GM21360 (cell line): ENCODE measurements around the gene IRF4.
A peak's percentile ranks its signal among the peaks of the same experiment; 100 is the strongest.
"Not testable (repeated sequence)": the region's sequence is repeated elsewhere in the genome, so short reads cannot be mapped to it uniquely, and the experiment has no call there.

Experiments used
- ATAC-seq: cut with Tn5 transposase; IDR thresholded peaks from one replicate; pipeline ENCODE4 v1.9.1; 2021; ENCODE audit warnings: mild to moderate bottlenecking, moderate library complexity; ENCODE audit not compliant: unreplicated experiment

The IRF4 gene

DNA sequence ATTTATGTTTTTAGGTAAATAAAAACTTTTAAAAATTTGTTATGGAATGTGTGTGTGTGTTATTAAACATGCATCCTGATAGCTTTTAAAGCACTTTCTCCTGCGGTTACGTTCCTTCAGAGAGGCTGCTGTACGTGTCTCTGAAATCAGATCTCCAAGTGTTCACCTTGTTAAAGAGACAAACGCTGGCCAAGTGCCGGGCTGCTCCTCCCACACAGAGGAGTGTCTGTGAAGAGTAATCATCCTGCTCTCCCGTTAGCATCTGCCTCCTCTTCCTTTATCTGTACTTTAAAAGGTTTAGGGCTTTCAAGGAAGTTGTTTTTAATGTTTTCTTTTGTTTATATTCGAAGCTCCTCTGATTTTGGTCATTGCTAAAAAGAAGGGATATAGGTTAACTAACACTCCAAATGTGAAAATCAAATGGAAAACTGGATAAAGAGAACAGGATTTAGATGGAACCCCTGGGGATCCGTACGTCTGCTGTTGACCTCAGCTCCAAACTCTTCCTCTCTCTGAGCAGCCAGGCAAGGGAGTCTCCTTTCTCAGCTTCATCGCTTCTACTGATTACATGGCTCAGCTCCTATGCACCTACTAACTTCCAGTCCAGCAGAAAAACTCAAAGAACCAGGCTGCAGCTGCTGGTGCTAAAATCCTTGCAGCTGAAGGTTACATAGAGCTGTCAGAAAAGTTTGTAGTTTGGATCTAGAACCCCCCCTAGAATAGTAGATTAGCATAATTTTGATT, 20.0 kb downstream of the IRF4 start:
- ATAC-seq, result no peak

DNA sequence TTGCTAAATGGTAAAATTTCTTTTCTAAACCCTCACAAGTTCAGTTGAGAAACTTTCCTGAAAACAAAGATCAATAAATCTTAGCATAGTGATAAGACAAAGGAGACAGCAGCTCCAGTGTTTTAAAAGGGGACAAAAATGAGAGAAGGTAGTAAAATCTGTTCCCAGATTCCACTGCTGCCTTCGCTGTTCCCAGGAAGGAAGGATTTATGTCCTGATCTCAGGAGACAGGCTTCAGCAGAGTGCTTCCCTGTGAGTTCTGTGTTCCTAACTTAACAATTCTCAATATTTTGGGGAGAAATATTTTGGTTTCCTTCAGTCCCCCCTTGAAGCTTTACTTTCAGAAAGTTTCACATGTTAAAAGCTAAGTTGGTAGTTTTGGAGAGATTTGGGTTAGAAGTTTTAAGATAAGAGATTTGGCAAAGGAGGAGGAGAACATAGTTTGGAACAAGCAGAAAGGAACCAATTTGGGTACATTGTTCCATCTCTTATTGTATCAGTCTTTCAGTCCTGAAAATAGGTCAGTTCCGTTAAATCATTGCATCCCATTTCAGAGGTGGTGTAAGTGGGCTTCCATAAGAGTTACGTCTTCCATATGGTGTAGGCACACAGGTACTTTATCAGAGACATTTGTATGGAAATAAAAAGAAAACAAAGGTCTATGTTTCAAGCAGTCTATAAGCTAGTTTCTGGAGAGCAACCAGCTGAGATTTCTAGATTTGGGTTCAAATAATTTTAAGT, 20.8 kb downstream of the IRF4 start:
- no peak for ATAC-seq

DNA sequence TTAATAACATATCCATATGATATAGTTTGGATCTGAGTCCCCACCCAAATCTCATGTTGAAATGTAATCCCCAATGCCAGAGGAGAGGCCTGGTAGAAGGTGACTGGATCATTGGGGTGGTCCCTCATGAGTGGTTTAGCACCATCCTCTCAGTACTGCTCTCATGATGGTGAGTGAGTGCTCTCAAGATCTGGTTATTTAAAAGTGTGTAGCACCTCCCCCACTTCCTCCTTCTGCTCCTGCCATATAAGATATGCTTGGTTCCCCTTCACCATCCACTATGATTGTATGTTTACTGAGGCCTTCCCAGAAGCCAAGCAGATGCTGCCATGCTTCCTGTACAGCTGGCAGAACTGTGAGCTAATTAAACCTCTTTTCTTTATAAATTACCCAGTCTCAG, 22.9 kb downstream of the IRF4 start:
- no peak for ATAC-seq

DNA sequence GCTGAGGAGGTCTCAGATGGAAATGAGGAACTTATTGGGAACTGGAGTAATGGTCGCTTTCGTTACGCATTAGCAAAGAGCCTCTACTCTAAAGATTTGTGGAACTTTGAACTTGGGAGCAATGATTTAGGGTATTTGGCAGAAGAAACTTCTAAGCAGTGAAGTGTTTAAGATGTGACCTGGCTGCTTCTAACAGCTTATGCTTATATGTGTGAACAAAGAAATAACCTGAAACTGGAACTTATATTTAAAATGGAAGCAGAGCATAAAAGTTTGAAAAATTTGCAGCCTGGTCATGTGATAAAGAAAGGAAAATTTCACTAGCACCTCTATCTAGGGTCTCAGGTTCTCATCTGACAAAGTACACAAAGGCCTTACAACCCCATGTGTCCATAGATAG, 23.5 kb downstream of the IRF4 start:
- no peak for ATAC-seq

DNA sequence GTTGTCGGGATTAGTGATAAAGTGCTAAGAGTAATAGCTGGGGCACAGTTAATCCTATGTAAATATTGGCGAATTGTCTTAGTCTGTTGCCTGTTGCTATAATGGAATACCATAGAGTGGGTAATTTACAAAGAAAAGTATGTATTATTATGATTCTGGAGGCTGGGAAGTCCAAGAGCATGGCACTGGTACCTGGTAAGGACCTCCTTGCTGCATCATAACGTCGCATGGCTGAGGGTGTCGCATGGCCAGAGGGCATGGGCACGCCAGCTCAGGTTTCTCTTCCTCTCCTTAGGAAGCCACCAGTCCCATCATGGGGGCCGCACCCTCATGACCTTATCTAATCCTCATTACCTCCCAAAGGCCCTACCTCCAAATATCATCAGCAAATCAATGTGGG, 29.7 kb downstream of the IRF4 start:
- ATAC-seq, result no peak

DNA sequence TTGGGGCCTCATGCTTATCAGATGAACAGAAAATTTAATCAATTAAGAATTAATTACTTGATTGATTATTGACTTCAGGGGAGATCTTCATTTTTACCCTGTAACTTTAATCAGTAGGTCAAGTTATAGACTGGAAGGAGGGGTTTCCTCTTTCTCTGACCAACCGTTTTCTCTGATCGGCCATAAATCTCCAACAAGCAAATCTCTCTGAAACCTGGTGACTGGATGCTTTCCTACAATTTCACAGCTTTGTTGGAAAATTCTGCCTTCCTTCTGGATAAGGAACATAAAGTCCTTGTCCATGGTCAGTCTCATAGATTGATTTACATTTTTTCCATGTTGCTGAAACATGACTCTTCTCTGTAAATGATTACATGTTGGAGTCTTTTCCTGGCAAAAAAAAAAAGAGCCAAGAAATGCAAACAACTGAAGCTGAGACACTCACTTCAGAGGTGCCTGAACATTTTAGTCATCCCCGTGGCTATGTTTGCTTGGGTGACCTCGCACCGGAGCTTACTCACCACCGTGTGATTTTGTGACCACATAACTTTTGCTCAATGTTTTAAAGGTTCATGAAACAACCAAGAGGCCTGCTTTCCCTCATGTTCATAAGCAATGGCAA, 31.0 kb downstream of the IRF4 start:
- peak; percentile 85 for ATAC-seq

DNA sequence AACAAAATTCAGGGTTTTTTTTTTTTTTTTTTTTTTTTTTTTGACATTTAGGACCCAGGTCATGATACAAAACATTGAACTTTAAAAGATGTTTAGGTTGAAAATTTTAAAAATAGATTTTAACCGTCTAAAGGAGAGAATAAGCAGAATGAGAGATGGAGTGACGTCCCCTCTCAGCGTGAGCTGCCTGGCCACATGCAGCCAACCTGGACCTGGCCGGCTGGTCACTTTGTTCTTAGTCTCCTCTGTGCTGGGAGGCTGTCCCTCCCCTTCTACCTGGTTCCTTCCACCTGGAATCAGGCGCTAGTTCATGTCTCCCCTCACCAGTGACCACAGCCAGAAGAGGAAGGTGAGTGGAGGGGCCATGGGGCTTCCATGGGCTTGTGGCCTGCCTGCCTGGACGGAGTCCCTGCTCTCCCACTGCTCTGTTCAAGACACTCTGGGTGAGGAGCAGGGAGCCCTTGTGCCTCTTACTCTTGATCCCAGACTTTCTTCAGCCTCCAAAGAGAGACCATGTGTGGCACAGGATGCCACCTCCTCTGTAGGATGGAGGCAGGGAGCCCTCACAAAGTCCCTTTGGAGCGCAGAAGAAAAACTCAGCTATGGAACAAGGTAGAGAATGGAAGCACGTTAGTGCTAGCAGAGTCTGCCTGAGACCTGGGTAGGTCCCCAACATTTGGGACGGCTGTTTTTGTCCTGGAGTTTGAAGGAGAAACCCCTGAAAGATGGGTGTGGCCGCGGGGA, 31.7 kb downstream of the IRF4 start:
- ATAC-seq, result no peak

DNA sequence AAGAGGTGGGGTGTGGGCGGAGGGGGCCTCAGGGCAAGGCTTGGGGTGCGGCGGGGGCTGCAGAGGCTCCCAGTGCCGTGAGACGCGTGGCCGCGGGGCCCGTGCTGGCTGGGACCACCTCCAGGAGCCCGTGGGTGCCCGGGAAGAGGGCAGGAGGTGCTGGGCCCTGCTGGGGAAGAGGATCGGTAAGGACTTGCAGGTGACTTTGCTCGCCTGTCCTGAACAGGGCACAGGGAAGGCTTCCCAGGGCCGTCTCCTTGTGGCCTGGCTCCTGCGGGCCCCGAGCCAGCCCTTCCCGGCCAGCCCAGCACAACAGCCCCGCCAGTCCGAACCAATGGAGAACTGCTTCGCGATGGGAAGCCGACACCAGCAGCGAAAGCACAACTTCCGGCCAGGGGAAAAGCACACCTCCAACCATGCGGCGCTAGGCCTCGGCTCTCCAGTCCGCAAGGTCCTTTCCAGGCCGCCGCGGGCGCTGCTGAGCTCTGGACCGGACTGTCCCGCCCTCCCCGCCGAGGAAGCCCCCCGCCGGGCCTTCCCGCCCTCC, 32.3 kb downstream of the IRF4 start:
- ATAC-seq, result no peak

DNA sequence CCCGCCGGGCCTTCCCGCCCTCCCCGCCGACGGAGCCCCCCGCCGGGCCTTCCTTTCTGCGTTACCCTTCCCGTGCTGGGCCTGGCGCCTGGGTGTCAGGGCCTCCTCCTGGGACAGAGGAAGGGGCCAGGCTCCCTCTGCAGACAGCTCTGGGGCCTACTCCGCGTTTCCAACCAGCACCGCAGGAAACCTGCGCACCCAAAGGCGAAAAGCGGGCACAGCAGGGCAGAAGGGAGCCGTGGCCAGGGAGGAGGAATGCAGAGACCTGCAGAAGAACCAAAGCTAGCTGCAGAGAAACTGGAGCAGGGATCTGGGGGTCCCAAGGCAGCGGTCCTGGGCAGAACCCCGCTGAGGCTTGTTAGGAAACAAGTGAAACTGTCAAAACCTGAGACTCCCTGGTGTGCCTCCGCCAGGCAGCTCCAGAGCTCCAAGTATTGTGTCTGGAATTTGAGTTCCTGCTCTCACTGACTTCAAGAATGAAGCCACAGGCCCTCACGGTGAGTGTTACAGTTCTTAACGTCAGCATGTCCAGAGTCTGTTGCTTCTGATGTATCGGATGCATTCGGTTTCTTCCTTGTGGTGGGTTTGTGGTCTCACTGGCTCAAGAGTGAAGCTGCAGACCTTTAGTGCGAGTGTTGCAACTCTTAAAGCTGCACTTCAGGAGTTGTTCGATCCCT, 33.3 kb downstream of the IRF4 start:
- no peak for ATAC-seq

DNA sequence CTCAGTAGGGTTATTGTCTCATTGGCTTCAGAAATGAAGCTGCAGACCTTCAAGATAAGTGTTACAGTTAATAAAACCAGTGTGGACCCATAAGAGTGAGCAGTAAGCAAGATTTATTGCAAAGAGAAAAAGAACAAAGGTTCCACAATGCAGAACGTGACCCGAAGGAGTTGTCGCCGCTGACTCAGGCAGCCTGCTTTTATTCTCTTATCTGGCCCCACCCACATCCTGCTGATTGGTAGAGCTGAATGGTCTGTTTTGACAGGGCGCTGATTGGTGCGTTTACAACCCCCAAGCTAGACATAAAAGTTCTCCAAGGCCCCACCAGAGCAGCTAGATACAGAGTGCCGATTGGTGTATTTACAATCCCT, 33.9 kb downstream of the IRF4 start:
- not testable (repeated sequence) for ATAC-seq

DNA sequence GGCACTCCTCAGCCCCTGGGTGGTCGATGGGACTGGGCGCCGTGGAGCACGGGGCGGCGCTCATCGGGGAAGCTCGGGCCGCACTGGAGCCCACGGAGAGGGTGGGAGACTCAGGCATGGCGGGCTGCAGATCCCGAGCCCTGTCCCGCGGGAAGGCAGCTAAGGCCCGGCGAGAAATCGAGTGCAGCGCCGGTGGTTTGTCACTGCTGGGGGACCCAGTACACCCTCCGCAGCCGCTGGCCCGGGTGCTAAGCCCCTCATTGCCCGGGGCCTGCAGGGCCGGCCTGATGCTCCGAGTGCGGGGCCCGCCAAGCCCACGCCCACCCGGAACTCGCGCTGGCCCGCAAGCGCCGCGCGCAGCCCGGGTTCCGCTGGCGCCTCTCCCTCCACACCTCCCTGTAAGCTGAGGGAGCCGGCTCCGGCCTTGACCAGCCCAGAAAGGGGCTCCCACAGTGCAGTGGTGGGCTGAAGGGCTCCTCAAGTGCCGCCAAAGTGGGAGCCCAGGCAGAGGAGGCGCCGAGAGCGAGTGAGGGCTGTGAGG, 34.7 kb downstream of the IRF4 start:
- not testable (repeated sequence) for ATAC-seq

DNA sequence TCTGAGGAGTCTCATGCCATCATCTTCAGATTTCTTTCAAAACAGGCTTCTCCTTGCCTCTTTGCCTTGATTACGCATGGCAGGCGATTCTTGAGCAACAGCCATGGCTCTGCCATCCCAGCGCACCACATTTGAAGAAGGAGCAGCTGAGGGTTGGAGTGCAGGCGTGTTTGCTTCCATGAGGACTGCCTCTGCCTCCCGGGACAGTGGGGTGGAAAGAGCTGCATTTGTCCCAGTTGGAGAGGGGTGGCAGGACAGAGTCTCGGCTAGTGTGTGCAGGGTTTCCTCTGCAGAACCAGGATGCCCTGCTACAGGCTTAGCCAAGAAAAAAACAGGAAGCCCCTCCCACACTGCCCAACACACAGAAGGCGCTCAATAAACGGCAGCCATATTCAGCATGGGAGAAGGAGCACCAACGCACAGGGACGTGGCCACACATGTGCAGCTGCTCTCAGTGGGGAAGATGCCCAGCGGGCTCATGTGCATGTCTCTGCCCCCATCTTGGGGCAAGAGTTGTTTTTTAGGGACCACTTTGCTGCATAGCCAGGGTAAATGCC, 36.6 kb downstream of the IRF4 start:
- no peak for ATAC-seq

DNA sequence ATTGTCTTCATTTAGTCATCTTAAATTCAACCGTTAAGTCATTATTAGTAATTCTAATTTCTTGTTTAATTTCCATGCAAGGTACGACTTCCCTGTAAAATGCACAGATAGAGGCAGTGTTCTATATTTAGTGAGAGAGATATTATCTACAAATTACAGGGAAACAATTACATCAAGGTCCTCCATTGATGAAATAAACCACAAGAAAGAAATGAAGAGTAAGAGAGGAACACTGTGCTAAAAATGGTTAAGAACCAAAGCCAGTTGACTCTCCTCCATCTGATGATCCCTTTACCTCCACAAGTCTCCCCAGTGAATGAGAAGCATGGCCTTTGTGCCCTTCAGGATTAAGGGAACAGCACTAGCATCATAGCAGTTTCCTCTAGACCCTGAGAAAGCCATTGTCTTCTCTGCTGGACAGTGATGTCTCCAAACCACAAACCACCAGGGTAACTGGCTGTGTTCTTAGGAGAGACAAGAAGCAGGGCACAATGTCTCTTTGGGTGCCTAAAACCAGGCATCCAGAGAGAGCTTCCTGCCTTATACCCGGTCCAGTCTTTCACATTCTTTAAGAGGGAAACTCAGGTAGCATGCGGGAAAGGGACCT, 38.1 kb downstream of the IRF4 start:
- ATAC-seq, result no peak

DNA sequence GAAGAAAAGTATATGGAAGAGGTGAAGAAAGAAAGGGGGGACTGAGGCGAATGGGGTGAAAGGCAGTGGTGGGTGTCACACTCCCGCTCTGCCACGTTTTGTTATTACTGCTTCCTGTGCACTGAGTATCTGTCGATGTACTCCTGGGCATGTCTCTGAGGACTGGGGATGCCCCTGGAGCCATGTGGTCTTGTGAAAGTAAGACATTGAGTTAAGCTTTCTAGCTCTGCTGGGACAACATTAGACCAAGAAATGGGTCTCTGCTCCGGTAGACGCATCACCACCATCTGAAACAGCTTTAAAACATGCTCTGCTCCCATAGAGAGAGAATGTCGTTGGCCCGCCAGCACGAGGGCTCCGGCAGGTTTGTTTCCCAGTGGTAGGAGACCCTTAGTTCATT, 40.0 kb downstream of the IRF4 start:
- ATAC-seq, result peak; percentile 50

DNA sequence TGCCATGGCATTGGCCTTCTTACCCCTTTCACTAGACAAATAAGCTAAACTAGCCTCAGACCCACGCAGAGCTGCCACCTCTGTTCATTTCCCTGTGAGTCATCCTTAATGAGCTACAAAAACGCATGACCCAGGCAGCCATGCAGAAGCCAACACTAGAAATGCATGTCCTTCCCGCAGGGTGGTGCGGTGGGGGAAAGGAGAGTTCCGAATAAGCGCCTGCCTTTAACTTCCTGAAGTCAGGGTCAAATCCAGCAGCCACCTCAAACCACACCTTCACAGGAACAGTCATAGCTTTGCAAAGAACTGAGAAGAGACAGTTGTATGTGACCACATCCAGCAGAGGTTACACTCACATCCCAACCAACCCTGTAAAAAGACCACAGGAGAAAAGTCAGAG, 40.4 kb downstream of the IRF4 start:
- no peak for ATAC-seq

DNA sequence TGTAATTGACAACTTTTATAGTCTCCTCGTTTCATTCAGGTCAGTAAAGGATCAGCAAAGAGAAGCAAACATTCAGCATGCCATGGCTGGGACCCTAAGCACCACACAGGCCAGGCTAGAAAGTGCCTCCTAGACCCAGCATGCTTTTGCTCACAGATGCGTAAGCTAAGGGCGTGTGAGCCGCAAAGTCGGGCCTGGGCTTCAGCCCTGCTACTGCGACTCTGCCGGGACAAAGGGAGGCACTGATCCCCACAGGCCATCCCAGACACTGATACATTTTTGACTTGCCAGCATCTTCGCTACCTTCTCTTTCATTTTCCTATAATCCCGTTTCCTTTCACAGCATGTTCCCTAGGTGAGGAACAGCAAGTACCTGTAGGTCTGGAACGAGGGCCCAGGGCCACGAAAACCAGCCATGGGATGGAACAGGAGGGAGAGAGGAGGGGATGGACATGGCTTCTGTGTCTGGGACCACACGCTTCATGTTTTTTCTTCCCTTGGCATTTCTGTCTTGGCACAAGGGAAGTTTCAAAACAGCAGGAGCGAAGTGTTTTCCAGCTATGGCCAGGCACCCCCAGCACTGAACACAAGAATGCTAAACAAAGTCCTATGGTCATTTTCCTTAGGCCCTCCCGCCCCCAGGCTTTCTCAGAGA, 42.6 kb downstream of the IRF4 start:
- ATAC-seq, result no peak

DNA sequence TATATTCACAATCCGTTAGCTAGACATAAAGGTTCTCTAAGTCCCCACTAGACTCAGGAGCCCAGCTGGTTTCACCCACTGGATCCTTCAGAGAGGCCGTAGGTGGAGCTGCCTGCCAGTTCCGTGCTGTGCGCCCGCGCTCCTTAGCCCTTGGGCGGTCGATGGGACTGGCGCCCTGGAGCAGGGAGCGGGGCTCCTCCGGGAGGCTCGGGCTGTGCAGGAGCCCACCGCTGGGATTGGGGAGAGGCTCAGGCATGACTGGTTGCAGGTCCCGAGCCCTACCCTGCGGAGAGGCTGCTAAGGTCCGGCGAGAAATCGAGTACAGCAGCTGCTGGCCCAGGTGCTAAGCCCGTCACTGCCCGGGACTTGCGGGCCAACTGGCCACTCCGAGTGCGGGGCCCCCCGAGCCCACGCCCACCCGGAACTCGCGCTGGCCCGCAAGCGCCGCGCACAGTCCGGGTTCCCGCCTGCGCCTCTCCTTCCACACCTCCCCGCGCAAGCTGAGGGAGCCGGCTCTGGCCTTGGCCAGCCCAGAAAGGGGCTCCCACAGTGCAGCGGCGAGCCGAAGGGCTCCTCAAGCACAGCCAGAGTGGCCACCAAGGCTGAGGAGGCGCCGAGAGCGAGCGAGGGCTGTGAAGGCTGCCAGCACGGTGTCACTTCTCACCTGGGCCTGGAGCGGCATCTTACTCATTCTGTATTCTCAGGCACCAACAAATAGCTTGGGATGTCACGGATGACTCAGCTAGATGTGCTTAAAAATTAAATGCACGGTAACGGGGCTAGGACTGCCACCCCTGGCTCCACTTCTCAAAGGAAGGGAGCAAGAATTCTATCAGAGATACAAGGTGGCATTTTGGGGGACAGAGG, 44.1 kb downstream of the IRF4 start:
- no peak for ATAC-seq
